Lower leg skin (tissue), 3 donors: ENCODE results near the gene PLEKHG4B.

Source experiments
- POLR2A ChIP-seq, 2 donors: fragments of 450-650 bp; IDR thresholded peaks; one replicate each; pipeline ENCODE4 v1.6.1; 2016 to 2017; ENCODE audit warnings: antibody characterized with exemption in 2 of 2, mild to moderate bottlenecking in 1 of 2, moderate library complexity in 1 of 2
- TF ChIP-seq, protein P1 (sequence below), 3 donors: fragments of 450-650 bp; IDR thresholded peaks; one replicate each; pipeline ENCODE4 v1.5.1; 2016; ENCODE audit warnings: antibody characterized with exemption in 3 of 3, mild to moderate bottlenecking in 3 of 3, moderate library complexity in 2 of 3

DNA sequence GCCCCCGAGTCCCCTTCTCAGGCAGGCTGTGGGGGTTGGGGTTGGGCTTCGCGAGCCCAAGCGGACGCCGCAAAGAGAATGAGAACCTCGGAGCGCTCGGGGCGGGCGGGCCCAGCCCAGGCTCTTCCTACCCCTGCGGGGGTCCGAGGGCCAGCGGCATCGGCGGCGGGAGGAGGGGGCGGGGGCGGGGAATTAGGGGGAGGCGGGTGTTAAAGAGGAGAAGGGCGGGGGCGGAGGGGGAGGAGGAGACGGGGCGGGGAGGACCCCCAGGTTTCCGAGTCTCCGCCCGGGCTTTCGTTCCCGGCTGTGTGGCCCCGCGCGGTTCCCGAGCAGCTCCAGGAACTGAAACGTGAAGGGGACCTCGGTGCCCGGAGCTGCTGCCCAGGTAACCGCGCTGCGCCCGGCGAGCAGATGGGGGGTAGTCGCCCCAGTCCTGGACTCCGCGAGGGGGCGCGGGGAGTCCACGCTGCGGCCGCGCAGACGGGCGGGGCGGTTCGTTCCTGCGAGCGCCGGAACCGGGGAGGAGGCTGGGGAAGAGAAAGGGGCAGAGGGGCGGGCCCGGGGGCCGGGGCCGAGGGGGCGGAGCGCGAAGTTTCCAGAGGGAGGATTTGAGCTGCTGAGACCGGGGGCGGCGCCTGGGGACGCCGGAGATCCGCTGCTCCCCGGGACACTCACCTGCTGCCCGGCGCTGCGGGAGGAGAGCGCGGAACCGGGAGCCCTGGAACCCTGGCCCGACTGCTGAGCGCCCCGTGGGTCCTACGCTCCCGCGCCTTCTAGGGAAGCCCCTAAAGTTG, 38.4 kb upstream of the PLEKHG4B start:
- TF ChIP-seq, protein P1, sequence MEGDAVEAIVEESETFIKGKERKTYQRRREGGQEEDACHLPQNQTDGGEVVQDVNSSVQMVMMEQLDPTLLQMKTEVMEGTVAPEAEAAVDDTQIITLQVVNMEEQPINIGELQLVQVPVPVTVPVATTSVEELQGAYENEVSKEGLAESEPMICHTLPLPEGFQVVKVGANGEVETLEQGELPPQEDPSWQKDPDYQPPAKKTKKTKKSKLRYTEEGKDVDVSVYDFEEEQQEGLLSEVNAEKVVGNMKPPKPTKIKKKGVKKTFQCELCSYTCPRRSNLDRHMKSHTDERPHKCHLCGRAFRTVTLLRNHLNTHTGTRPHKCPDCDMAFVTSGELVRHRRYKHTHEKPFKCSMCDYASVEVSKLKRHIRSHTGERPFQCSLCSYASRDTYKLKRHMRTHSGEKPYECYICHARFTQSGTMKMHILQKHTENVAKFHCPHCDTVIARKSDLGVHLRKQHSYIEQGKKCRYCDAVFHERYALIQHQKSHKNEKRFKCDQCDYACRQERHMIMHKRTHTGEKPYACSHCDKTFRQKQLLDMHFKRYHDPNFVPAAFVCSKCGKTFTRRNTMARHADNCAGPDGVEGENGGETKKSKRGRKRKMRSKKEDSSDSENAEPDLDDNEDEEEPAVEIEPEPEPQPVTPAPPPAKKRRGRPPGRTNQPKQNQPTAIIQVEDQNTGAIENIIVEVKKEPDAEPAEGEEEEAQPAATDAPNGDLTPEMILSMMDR (IDR thresholded peaks at IDR 0.05), result no peak
- no peak for TF ChIP-seq POLR2A (IDR thresholded peaks at IDR 0.05)
